Activated CD8-positive, alpha-beta memory T cell treated with anti-CD3 and anti-CD28 coated beads, Interleukin-2, amount 50 U/mL, for 1 hour (primary cell): ENCODE results near the gene USP7.

ENCODE experiments used
- DNase-seq: peaks from one replicate; pipeline ENCODE4 v3.0.0-alpha.2; 2020; ENCODE audit errors: extremely low read depth

The USP7 gene

GRCh38 chr16:8952281-8952751, 11.4 kb downstream of the USP7 start:
- no peak for DNase-seq

GRCh38 chr16:8951447-8952280, 12.0 kb downstream of the USP7 start:
- no peak for DNase-seq

- no peak for DNase-seq
Measured at GRCh38 chr16:8950580-8951077, 13.1 kb downstream of the USP7 start.

DNA sequence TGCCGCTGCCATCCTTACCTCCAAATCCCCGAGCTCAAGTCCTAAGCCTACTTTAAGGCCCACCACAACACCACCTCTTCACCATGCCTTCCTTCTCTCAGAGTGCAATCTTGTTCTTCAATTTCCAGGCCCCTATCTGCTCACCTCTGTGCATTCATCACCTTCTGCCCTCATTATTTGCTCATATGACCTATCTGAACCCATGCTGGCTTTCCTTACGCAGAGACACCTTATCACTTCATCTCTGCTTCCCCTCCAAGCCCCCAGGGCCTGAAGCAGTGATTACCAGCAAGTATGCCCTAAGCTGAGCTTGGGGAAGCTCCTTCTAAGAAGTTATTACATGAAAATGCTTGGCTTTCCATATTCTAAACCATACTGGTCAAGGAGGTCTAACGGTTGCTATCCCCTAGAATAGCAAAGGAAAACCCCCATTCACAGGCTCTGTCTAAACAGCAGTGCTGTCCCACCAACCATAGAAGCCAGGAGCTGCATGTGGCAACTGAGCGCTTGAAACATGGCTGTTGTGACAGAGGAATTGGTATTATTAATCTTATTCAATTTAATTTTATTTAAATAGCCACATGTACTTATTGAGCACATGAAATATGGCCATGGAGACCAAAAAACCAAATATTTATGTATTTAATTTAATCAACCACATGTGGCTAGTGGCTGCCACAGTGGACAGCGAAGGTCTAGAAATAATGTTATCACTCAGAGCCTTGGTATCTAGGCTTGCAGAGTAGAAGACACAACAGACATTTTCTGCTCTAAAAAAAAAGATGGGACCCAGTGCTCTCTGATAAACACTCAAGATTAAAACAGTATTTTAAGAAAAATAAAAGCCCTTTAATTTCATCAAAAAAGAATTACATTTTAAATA, 13.9 kb downstream of the USP7 start:
- DNase-seq = no peak

GRCh38 chr16:8948831-8949230, 14.9 kb downstream of the USP7 start:
- DNase-seq = no peak

DNA sequence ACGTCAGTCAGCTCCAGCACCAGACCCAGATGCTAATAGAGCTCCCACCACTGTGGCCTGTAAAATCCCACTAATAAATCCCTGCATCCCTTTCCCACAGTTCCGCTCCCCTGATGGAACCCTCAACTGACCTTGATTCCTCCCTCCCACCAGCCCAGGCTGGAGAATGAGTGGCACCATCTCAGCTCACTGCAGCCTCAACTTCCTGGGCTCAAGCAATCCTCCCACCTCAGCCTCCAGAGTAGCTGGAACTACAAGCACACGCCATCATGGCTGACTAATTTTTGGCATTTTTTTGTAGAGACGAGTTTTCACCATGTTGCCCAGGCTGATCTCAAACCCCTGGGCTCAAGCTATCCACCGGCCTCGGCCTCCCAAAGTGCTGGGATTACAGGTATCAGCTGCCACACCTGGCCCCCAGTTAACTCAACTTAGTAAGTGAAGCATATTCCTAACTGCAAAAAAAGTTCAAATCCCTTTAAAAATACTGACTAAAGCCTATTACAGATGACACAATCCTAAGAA, 15.6 kb downstream of the USP7 start:
- no peak for DNase-seq

- no peak for DNase-seq
Measured at GRCh38 chr16:8946544-8946943, 17.2 kb downstream of the USP7 start.

GRCh38 chr16:8945626-8946296, 17.9 kb downstream of the USP7 start:
- DNase-seq = no peak

- no peak for DNase-seq
Measured at GRCh38 chr16:8943966-8944759, 19.5 kb downstream of the USP7 start.

- DNase-seq = no peak
Measured at GRCh38 chr16:8943001-8943763, 20.5 kb downstream of the USP7 start.

DNA sequence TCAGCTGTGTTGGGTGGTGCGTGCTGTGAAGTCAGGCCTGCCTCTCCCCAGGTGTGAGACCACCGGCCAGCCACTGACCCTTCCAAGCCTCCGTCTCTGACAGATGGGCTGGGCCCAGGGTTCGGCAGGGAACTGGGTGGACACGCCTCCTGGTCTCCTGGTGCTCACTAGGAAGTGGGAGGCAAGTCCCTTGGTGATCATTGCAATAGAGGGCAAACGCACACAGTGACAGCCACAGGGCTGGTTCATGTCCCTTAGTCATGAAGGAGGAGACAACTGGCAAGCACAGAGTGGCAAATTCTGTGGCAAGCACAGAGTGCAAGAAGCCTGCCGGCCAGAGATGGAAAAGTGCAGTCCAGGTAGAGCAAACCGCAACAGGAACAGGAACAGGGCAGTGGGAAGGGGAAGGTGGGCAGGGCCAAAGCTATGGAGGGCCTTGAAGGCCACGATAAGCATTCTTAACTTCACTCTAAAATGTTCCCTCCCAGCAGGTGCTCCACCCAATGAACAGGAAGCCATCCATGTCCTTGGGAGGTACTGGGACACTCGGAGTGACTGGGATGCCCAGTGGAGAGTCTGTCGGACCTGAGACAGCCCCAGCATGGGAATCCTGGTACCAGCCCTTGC, 21.9 kb downstream of the USP7 start:
- no peak for DNase-seq

- DNase-seq = no peak
Measured at GRCh38 chr16:8937803-8938202, 25.9 kb downstream of the USP7 start.

DNA sequence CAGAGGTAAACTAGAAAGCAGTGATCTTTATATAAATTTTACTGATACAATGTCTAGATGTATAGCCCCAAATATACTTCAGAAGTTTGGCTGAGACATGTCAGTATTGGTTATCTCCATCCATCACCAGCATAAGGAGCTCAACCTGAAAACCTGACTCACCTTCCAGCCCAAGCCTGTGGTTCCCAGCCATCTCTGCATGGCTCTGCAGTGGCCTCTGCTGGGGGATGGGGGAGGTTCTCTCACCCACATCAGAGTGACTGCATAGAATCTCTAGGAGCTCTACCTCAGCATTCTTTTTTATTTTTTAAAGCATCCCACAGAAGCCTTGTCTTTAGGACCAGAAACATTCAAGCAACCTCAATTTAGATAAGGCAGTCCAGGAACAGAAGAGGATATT, 27.3 kb downstream of the USP7 start:
- DNase-seq = peak; percentile 43

GRCh38 chr16:8935989-8936388, 27.7 kb downstream of the USP7 start:
- no peak for DNase-seq

DNA sequence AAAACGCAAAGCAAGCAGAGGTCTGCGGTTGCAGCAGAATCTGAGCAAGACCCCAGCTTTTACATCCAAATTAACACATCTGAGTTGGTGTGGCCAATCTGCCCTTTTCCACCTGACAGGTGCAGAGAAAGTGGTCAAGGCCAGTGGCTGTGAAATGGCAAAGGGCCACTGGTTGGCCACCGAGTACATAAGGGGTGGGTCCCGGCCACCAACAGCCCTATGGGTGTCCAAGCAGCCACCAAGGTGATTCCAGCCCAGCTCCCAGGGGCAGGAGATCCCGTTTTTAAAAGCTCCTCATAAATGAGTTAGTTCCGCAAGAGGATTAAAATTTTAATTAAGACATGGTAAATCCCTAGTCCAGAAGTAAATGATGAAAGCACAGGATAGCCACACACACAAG, 29.1 kb downstream of the USP7 start:
- DNase-seq = no peak

GRCh38 chr16:8931859-8932258, 31.8 kb downstream of the USP7 start:
- no peak for DNase-seq

DNA sequence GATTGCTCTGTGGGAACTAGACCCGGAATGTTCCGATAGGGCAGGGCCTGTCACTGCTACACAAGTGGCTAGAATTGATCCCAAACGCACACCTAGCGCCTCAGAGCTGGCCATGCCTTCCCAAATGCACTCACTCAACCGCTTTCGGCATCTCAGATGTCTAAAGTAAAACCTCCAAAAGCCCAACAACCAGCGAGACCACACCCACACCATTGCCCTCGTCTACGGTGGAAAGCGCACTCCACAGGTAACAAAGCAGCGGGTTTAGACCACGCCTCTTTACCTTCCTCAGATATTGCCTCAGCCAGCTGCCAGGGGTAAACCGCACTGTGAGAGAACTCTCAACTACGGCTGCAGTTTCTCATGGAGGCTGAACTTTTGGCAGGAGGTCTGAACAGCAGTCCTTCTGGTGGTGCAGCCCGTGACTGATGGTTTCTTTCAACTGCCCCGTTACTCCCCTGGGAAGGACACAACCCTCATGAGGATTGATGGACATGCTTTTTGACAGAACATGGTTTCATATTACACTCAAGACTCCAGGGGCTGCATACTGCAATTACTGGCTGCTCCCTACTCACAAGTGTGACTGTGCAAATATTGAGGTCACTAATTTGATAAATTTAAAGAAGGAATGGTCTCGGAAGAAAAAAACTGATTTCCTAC, 34.5 kb downstream of the USP7 start:
- no peak for DNase-seq

- no peak for DNase-seq
Measured at GRCh38 chr16:8928467-8928957, 35.2 kb downstream of the USP7 start.

- DNase-seq = no peak
Measured at GRCh38 chr16:8926827-8927226, 36.9 kb downstream of the USP7 start.
